ENCODE data around the gene GRIK1.

Gene GRIK1

GRCh38 chr21:29711236-29711635 is 228.6 kb downstream of the GRIK1 start:
- DNase-seq: no peak

- no peak for DNase-seq
These were observed 229.3 kb downstream of the GRIK1 start for GRCh38 chr21:29710498-29710897.

- DNase-seq: no peak
These were observed 231.4 kb downstream of the GRIK1 start for GRCh38 chr21:29708401-29708800.

- no peak for DNase-seq
These were observed 235.1 kb downstream of the GRIK1 start for GRCh38 chr21:29704719-29705118.

- no peak for DNase-seq
These were observed 238.1 kb downstream of the GRIK1 start for GRCh38 chr21:29701676-29702075.

GRCh38 chr21:29697555-29698193 is 242.1 kb downstream of the GRIK1 start:
- DNase-seq: no peak

- no peak for DNase-seq
These were observed 242.9 kb downstream of the GRIK1 start for GRCh38 chr21:29696937-29697336.

GRCh38 chr21:29691616-29692491 is 247.9 kb downstream of the GRIK1 start:
- DNase-seq: no peak

- DNase-seq: no peak
These were observed 250.0 kb downstream of the GRIK1 start for GRCh38 chr21:29689753-29690152.

GRCh38 chr21:29684106-29684505 is 255.7 kb downstream of the GRIK1 start:
- DNase-seq: no peak

GRCh38 chr21:29682800-29683199 is 257.0 kb downstream of the GRIK1 start:
- DNase-seq: no peak

GRCh38 chr21:29680273-29680672 is 259.5 kb downstream of the GRIK1 start:
- no peak for DNase-seq

GRCh38 chr21:29678626-29679025 is 261.2 kb downstream of the GRIK1 start:
- DNase-seq: no peak

- DNase-seq: no peak
These were observed 262.5 kb downstream of the GRIK1 start for GRCh38 chr21:29677326-29677725.

- no peak for DNase-seq
These were observed 263.4 kb downstream of the GRIK1 start for GRCh38 chr21:29676395-29676794.

GRCh38 chr21:29675451-29675850 is 264.3 kb downstream of the GRIK1 start:
- no peak for DNase-seq

- DNase-seq: no peak
These were observed 265.5 kb downstream of the GRIK1 start for GRCh38 chr21:29674343-29674742.

GRCh38 chr21:29673096-29673610 is 266.6 kb downstream of the GRIK1 start:
- DNase-seq: no peak

- no peak for DNase-seq
These were observed 268.1 kb downstream of the GRIK1 start for GRCh38 chr21:29671728-29672127.

- no peak for DNase-seq
These were observed 269.6 kb downstream of the GRIK1 start for GRCh38 chr21:29670228-29670627.

- DNase-seq: no peak
These were observed 270.4 kb downstream of the GRIK1 start for GRCh38 chr21:29669416-29669815.

GRCh38 chr21:29667651-29668050 is 272.1 kb downstream of the GRIK1 start:
- no peak for DNase-seq

GRCh38 chr21:29664615-29665014 is 275.2 kb downstream of the GRIK1 start:
- DNase-seq: no peak
